Measurements from ENCODE around the gene RLBP1.

Gene RLBP1

GRCh38 chr15:89199746-89200145 lies 21.6 kb downstream of the RLBP1 start:
- no peaks in the 10 kb centered on the region for H3K79me2 ChIP-seq (ENCODE audit: insufficient read depth, low read depth)
- H3K9ac ChIP-seq = no peak overlapping the region
- no peak for TF ChIP-seq CTCF (conservative IDR thresholded peaks at IDR 0.05; ENCODE audit: low read depth, low read length)
- no peaks in the 10 kb centered on the region for H3K36me3 ChIP-seq (ENCODE audit: insufficient read depth)
- peaks cover 46% of the 10 kb centered on the region for H3K4me1 ChIP-seq (ENCODE audit: low read depth, poor library complexity, severe bottlenecking)
- no peak overlapping the region for H3K27ac ChIP-seq
- H4K20me1 ChIP-seq (ENCODE audit: insufficient read depth) = no peaks in the 10 kb centered on the region
- H3K4me3 ChIP-seq (IDR thresholded peaks at IDR 0.05; ENCODE audit: insufficient read depth, low read depth, low read length) = no peak overlapping the region
- no peak overlapping the region for H3K4me2 ChIP-seq
- H3K27me3 ChIP-seq (ENCODE audit: insufficient read depth, low read depth) = no peaks in the 10 kb centered on the region
- H2AFZ ChIP-seq (ENCODE audit: low read depth) = no peak overlapping the region

GRCh38 chr15:89198934-89199333 lies 22.4 kb downstream of the RLBP1 start:
- H4K20me1 ChIP-seq (ENCODE audit: insufficient read depth) = no peaks in the 10 kb centered on the region
- peaks cover 46% of the 10 kb centered on the region for H3K4me1 ChIP-seq (ENCODE audit: low read depth, poor library complexity, severe bottlenecking)
- H3K9ac ChIP-seq = no peak overlapping the region
- H3K4me2 ChIP-seq = no peak overlapping the region; the same call in 1 of the 2 replicates
- H2AFZ ChIP-seq (ENCODE audit: low read depth) = no peak overlapping the region
- no peaks in the 10 kb centered on the region for H3K27me3 ChIP-seq (ENCODE audit: insufficient read depth, low read depth)
- H3K27ac ChIP-seq = no peak overlapping the region
- no peak for TF ChIP-seq CTCF (conservative IDR thresholded peaks at IDR 0.05; ENCODE audit: low read depth, low read length)
- no peaks in the 10 kb centered on the region for H3K79me2 ChIP-seq (ENCODE audit: insufficient read depth, low read depth)
- H3K36me3 ChIP-seq (ENCODE audit: insufficient read depth) = no peaks in the 10 kb centered on the region
- no peak overlapping the region for H3K4me3 ChIP-seq (IDR thresholded peaks at IDR 0.05; ENCODE audit: insufficient read depth, low read depth, low read length)

GRCh38 chr15:89198196-89198595 lies 23.2 kb downstream of the RLBP1 start:
- Histone ChIP-seq H3K27me3 (ENCODE audit: insufficient read depth, low read depth) (no peaks in the 10 kb centered on the region), H3K27ac (peak overlapping the region; percentile 56; the same call in 1 of the 2 replicates), H2AFZ (ENCODE audit: low read depth) (no peak overlapping the region), H3K79me2 (ENCODE audit: insufficient read depth, low read depth) (no peaks in the 10 kb centered on the region), H3K4me3 (IDR thresholded peaks at IDR 0.05; ENCODE audit: insufficient read depth, low read depth, low read length) (no peak overlapping the region), H3K4me1 (ENCODE audit: low read depth, poor library complexity, severe bottlenecking) (peaks cover 46% of the 10 kb centered on the region), H3K36me3 (ENCODE audit: insufficient read depth) (no peaks in the 10 kb centered on the region), H3K4me2 (peak overlapping the region; percentile 67), H3K9ac (peak overlapping the region; percentile 1; the same call in 1 of the 2 replicates), H4K20me1 (ENCODE audit: insufficient read depth) (no peaks in the 10 kb centered on the region)
- no peak for TF ChIP-seq CTCF (conservative IDR thresholded peaks at IDR 0.05; ENCODE audit: low read depth, low read length)

- Histone ChIP-seq H3K4me1 (ENCODE audit: low read depth, poor library complexity, severe bottlenecking) (peaks cover 46% of the 10 kb centered on the region), H3K4me2 (peak overlapping the region; percentile 67), H2AFZ (ENCODE audit: low read depth) (no peak overlapping the region), H3K4me3 (IDR thresholded peaks at IDR 0.05; ENCODE audit: insufficient read depth, low read depth, low read length) (no peak overlapping the region), H3K36me3 (ENCODE audit: insufficient read depth) (peaks cover 2% of the 10 kb centered on the region; the same call in 1 of the 2 replicates), H3K27ac (peak overlapping the region; percentile 56), H4K20me1 (ENCODE audit: insufficient read depth) (no peaks in the 10 kb centered on the region), H3K79me2 (ENCODE audit: insufficient read depth, low read depth) (no peaks in the 10 kb centered on the region), H3K27me3 (ENCODE audit: insufficient read depth, low read depth) (no peaks in the 10 kb centered on the region), H3K9ac (peak overlapping the region; percentile 1; the same call in 1 of the 2 replicates)
- no peak for TF ChIP-seq CTCF (conservative IDR thresholded peaks at IDR 0.05; ENCODE audit: low read depth, low read length)
Measured at GRCh38 chr15:89197503-89197971, 23.8 kb downstream of the RLBP1 start.

Measured in KMS-11 (cell line).